Prostate gland (tissue), 2 donors: ENCODE results near the gene ITLN2.
A peak's percentile ranks its signal among the peaks of the same experiment; 100 is the strongest.

Experiments
- CTCF ChIP-seq, 4 experiments: fragments of 200-600 bp in 2 of 4; fragments of 450-650 bp in 2 of 4; sonication (generic) in 2 of 4; IDR thresholded peaks; 1 replicate in 3 of 4; 2 replicates in 1 of 4; pipeline ENCODE4 v1.5.1; 2016 to 2019; ENCODE audit warnings: antibody characterized with exemption in 4 of 4, mild to moderate bottlenecking in 2 of 4, moderate library complexity in 2 of 4
- POLR2AphosphoS5 ChIP-seq: sonication (generic); formaldehyde crosslinking; IDR thresholded peaks from one replicate; pipeline ENCODE4 v1.6.1; 2017; ENCODE audit warnings: antibody characterized with exemption

DNA sequence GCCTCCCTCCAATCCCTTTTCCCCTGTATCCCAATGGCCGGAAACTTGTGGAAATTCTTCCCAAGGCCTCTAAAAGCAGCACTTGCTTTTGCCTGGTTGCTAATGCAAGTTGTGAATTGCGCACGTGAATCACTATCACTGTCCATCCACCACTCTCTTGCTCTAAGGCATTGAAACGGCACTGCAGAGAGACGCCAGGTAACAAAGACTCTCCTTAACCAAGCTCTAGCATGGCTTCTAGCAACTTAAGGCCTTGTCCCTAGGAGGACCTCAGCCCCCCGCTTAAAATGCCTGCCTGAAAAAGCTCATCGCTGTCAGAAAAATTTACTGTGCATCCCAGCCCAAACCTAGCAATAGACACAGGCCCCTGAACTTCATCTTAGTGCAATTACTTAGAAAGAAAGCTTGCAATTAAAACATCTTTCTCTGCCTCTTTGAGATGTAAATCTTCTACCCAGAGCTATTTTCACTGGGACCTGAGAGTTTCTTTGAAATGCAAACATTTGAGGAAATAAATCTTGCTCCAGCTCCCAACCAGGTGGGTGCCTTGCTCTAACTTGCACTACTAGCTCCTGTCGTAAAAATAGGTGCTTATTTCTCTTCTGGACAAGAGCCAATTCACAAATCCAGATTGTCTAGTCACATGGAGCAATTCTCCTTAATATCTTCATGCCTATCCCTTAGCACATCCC lies 32.9 kb upstream of the ITLN2 start:
- peak; percentile 10 for TF ChIP-seq POLR2AphosphoS5
- TF ChIP-seq CTCF (IDR thresholded peaks at IDR 0.05), result no peak
